Natural killer cell (primary cell): Measurements from ENCODE around the gene NEMP2. TPM values are rescaled to one million over a fixed set of nuclear protein-coding genes. Genes with fewer than 3 reads are reported as not detected.

Experiments used
- ATAC-seq, 3 donors: fragments of 150-1000 bp in 2 of 3; fragments of 200-7000 bp in 1 of 3; cut with Tn5 transposase; 1 replicate in 1 of 3; 2 replicates in 2 of 3; pipeline ENCODE4 v1.10.0; 2021; ENCODE audit warnings: mild to moderate bottlenecking in 2 of 3, moderate library complexity in 2 of 3
- DNase-seq, 2 donors: peaks; one replicate each; pipeline versions ENCODE4 v3.0.0 to v3.0.0-alpha.2; 2013 to 2021; ENCODE audit warnings: mixed read lengths in 1 of 2
- H3K27ac ChIP-seq: one replicate; pipeline ENCODE4 v1.5.1; 2013; ENCODE audit warnings: mild to moderate bottlenecking, low read length
- H3K27me3 ChIP-seq: one replicate; pipeline ENCODE4 v1.6.1; 2013; ENCODE audit warnings: low read length; ENCODE audit not compliant: control insufficient read depth, insufficient read depth
- H3K36me3 ChIP-seq: one replicate; pipeline ENCODE4 v1.6.1; 2013; ENCODE audit warnings: low read length; ENCODE audit not compliant: control insufficient read depth, insufficient read depth
- H3K4me1 ChIP-seq: one replicate; pipeline ENCODE4 v1.6.1; 2013; ENCODE audit warnings: low read length; ENCODE audit not compliant: control insufficient read depth, insufficient read depth
- H3K4me3 ChIP-seq: one replicate; pipeline ENCODE4 v1.5.1; 2013; ENCODE audit warnings: low read length
- H3K9me3 ChIP-seq: one replicate; pipeline ENCODE4 v1.6.1; 2013; ENCODE audit warnings: low read length; ENCODE audit not compliant: control insufficient read depth, insufficient read depth
- H3K27ac Mint-ChIP-seq, 2 donors: one replicate each; pipeline ENCODE4 v1.8.0; 2022; ENCODE audit warnings: mild to moderate bottlenecking in 2 of 2, mixed read lengths in 2 of 2, moderate library complexity in 1 of 2
- H3K27me3 Mint-ChIP-seq, 2 donors: one replicate each; pipeline ENCODE4 v1.8.0; 2022; ENCODE audit warnings: low read depth in 2 of 2, mixed read lengths in 2 of 2
- H3K36me3 Mint-ChIP-seq: one replicate; pipeline ENCODE4 v1.8.0; 2022; ENCODE audit warnings: mixed read lengths
- H3K4me1 Mint-ChIP-seq, 2 donors: one replicate each; pipeline ENCODE4 v1.8.0; 2022; ENCODE audit warnings: mixed read lengths in 2 of 2
- H3K4me3 Mint-ChIP-seq: one replicate; pipeline ENCODE4 v1.8.0; 2022; ENCODE audit warnings: mild to moderate bottlenecking, moderate library complexity, mixed read lengths
- H3K9me3 Mint-ChIP-seq, 2 donors: one replicate each; pipeline ENCODE4 v1.8.0; 2022; ENCODE audit warnings: mixed read lengths in 2 of 2
- CTCF ChIP-seq: fragments of 200-600 bp; IDR thresholded peaks from one replicate; pipeline ENCODE4 v1.8.0; 2022; ENCODE audit warnings: antibody characterized with exemption
- WGBS: methylation state at CpG from one replicate; pipeline ENCODE4 v1.1.7; 2013; ENCODE audit warnings: missing lambda C conversion rate; ENCODE audit not compliant: insufficient coverage; 5-methylcytosine and 5-hydroxymethylcytosine counted together
- intact Hi-C: fragments of 100-400 bp; cut with micrococcal nuclease; formaldehyde crosslinking; loops from one replicate; pipeline ENCODE4 v1.14.2; 2022
- total RNA-seq, 4 donors: library from RNA; stranded (reverse); fragments of 120-200 nt in 1 of 4; gene quantifications; one replicate each; pipeline versions ENCODE4 v1.2.3 to v1.2.4, GENCODE V29; 2013 to 2022

Gene NEMP2
- total RNA-seq, 3 donors from 2014 or later (not counting 1 experiment from before 2014, with no cell fraction given), result 17.2 to 21.0 (median 18.3) TPM

GRCh38 chr2:190569994-190570755 is 35.7 kb upstream of the NEMP2 start:
- peaks cover 5 to 10% of the 10 kb centered on the region in 2 donors for H3K9me3 Mint-ChIP-seq
- no peak overlapping the region for H3K4me3 Mint-ChIP-seq
- intact Hi-C loops, result no loop called here
- DNase-seq, result no peak
- ATAC-seq, result no peak
- no peaks in the 10 kb centered on the region for H3K9me3 ChIP-seq
- H3K27ac Mint-ChIP-seq, result no peak overlapping the region
- H3K27me3 ChIP-seq, result no peaks in the 10 kb centered on the region
- peaks cover 20% of the 10 kb centered on the region for H3K36me3 Mint-ChIP-seq
- no peak for TF ChIP-seq CTCF
- peaks cover 7% of the 10 kb centered on the region for H3K4me1 ChIP-seq
- H3K27ac ChIP-seq, result no peak overlapping the region
- no peaks in the 10 kb centered on the region for H3K27me3 Mint-ChIP-seq
- WGBS, result 86% methylated on average over 2 of the region's 2 CpGs
- no peak overlapping the region for H3K4me3 ChIP-seq
- H3K36me3 ChIP-seq, result no peaks in the 10 kb centered on the region
- peaks cover 10 to 21% of the 10 kb centered on the region in 2 donors for H3K4me1 Mint-ChIP-seq

- peaks cover 7 to 22% of the 10 kb centered on the region in 2 donors for H3K4me1 Mint-ChIP-seq
- 87% methylated on average over 2 of the region's 2 CpGs for WGBS
- TF ChIP-seq CTCF, result no peak
- Histone ChIP-seq H3K27ac (no peak overlapping the region), H3K36me3 (no peaks in the 10 kb centered on the region), H3K9me3 (no peaks in the 10 kb centered on the region), H3K4me3 (no peak overlapping the region), H3K27me3 (no peaks in the 10 kb centered on the region), H3K4me1 (peaks cover 4% of the 10 kb centered on the region)
- no peak overlapping the region for H3K27ac Mint-ChIP-seq
- no peak overlapping the region for H3K4me3 Mint-ChIP-seq
- DNase-seq, result no peak
- peaks cover 5 to 10% of the 10 kb centered on the region in 2 donors for H3K9me3 Mint-ChIP-seq
- H3K27me3 Mint-ChIP-seq, result no peaks in the 10 kb centered on the region
- no peak for ATAC-seq
- intact Hi-C loops, result no loop called here
- H3K36me3 Mint-ChIP-seq, result peaks cover 20% of the 10 kb centered on the region
Observed at GRCh38 chr2:190564838-190565237, 30.3 kb upstream of the NEMP2 start.

- intact Hi-C loops, result no loop called here
- WGBS, result 100% methylated on average over 2 of the region's 2 CpGs
- peaks cover 5 to 10% of the 10 kb centered on the region in 2 donors for H3K9me3 Mint-ChIP-seq
Observed at GRCh38 chr2:190563646-190564045, 29.1 kb upstream of the NEMP2 start.

More at GRCh38 chr2:190563646-190564045, 29.1 kb upstream of the NEMP2 start:
- Histone ChIP-seq H3K4me3 (no peak overlapping the region), H3K4me1 (peaks cover 4% of the 10 kb centered on the region), H3K27me3 (no peaks in the 10 kb centered on the region), H3K27ac (no peak overlapping the region), H3K36me3 (no peaks in the 10 kb centered on the region), H3K9me3 (no peaks in the 10 kb centered on the region)
- no peak for ATAC-seq
- DNase-seq, result no peak
- TF ChIP-seq CTCF, result no peak
- peaks cover 7 to 22% of the 10 kb centered on the region in 2 donors for H3K4me1 Mint-ChIP-seq
- peak overlapping the region in 1 of 2 donors; percentile 70 for H3K27ac Mint-ChIP-seq
- no peaks in the 10 kb centered on the region for H3K27me3 Mint-ChIP-seq
- H3K36me3 Mint-ChIP-seq, result peaks cover 20% of the 10 kb centered on the region
- H3K4me3 Mint-ChIP-seq, result no peak overlapping the region
